Prostate gland (tissue), 2 donors: Measurements from ENCODE around the gene KRTAP10-2.

Source experiments
- CTCF ChIP-seq, 4 experiments: fragments of 200-600 bp in 2 of 4; fragments of 450-650 bp in 2 of 4; sonication (generic) in 2 of 4; IDR thresholded peaks; 1 replicate in 3 of 4; 2 replicates in 1 of 4; pipeline ENCODE4 v1.5.1; 2016 to 2019; ENCODE audit warnings: antibody characterized with exemption in 4 of 4, mild to moderate bottlenecking in 2 of 4, moderate library complexity in 2 of 4
- POLR2A ChIP-seq: fragments of 450-650 bp; IDR thresholded peaks from one replicate; pipeline ENCODE4 v1.6.1; 2016; ENCODE audit warnings: antibody characterized with exemption, mild to moderate bottlenecking
- POLR2AphosphoS5 ChIP-seq: sonication (generic); formaldehyde crosslinking; IDR thresholded peaks from one replicate; pipeline ENCODE4 v1.6.1; 2017; ENCODE audit warnings: antibody characterized with exemption

GRCh38 chr21:44521301-44521927, 29.9 kb downstream of the KRTAP10-2 start:
- TF ChIP-seq CTCF (IDR thresholded peaks at IDR 0.05) (no peak), POLR2A (no peak), POLR2AphosphoS5 (no peak)
